HepG2 (cell line): ENCODE results near the gene PPP1R9B.

Experiments used
- CTCF ChIP-seq: sonication (generic); formaldehyde crosslinking; IDR thresholded peaks from 2 replicates; pipeline ENCODE4 v1.5.0; 2020; ENCODE audit warnings: mild to moderate bottlenecking, missing genetic modification reagents, moderate library complexity
- FOXP1 ChIP-seq, 2 experiments: fragments of 450-650 bp in 1 of 2; IDR thresholded peaks; 2 replicates each; pipeline ENCODE4 v1.6.1; 2017 to 2018; ENCODE audit warnings: antibody characterized with exemption in 1 of 2
- KLF13 ChIP-seq: sonication (generic); formaldehyde crosslinking; IDR thresholded peaks from 2 replicates; pipeline ENCODE4 v1.4.0; 2020; ENCODE audit warnings: mild to moderate bottlenecking, missing genetic modification reagents
- MYNN ChIP-seq: sonication (generic); formaldehyde crosslinking; IDR thresholded peaks from 2 replicates; pipeline ENCODE4 v1.4.0; 2020; ENCODE audit warnings: mild to moderate bottlenecking, low read depth, missing genetic modification reagents
- POLR2AphosphoS5 ChIP-seq: IDR thresholded peaks from 2 replicates; pipeline ENCODE4 v1.6.1; 2012; ENCODE audit warnings: low read depth, low read length
- ZZZ3 ChIP-seq: sonication (generic); formaldehyde crosslinking; IDR thresholded peaks from 2 replicates; pipeline ENCODE4 v1.4.0; 2020; ENCODE audit warnings: missing genetic modification reagents, mild to moderate bottlenecking, borderline replicate concordance
- TF ChIP-seq, protein P1 (sequence below): IDR thresholded peaks from 2 replicates; pipeline ENCODE4 v1.6.1; 2012; ENCODE audit warnings: inconsistent platforms

GRCh38 chr17:50099003-50099402 lies 51.5 kb downstream of the PPP1R9B start:
- no peak for TF ChIP-seq FOXP1 (IDR thresholded peaks at IDR 0.05)
- no peak for TF ChIP-seq FOXP1 (CRISPR knock-in tag; IDR thresholded peaks at IDR 0.05)
- TF ChIP-seq POLR2AphosphoS5: no peak
- no peak for TF ChIP-seq KLF13
- no peak for TF ChIP-seq MYNN (CRISPR knock-in tag)
- TF ChIP-seq CTCF: no peak
- TF ChIP-seq, protein P1, sequence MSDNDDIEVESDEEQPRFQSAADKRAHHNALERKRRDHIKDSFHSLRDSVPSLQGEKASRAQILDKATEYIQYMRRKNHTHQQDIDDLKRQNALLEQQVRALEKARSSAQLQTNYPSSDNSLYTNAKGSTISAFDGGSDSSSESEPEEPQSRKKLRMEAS: no peak
- no peak for TF ChIP-seq ZZZ3
